PFSK-1 (cell line): Measurements from ENCODE around the gene FOCAD.

ENCODE experiments used
- FOXP2 ChIP-seq: optimal IDR thresholded peaks from 2 replicates; pipeline ENCODE3; 2011; ENCODE audit warnings: borderline replicate concordance, control low read depth, inconsistent platforms; ENCODE audit not compliant: insufficient read depth; ENCODE audit errors: extremely low read length, extremely low read depth
- POLR2AphosphoS5 ChIP-seq: IDR thresholded peaks from 2 replicates; pipeline ENCODE4 v1.6.1; 2012; ENCODE audit warnings: low read depth, mild to moderate bottlenecking, control low read depth, low read length, moderate library complexity
- REST ChIP-seq, 2 experiments: IDR thresholded peaks; 2 replicates each; pipeline versions ENCODE4 v1.6.1 to v1.8.0; 2011 to 2012; ENCODE audit warnings: low read depth in 2 of 2, low read length in 2 of 2, control low read depth in 1 of 2, inconsistent platforms in 1 of 2, mild to moderate bottlenecking in 1 of 2, moderate library complexity in 1 of 2; ENCODE audit not compliant: insufficient read depth in 1 of 2
- SIN3A ChIP-seq: IDR thresholded peaks from 2 replicates; pipeline ENCODE4 v1.6.1; 2012; ENCODE audit warnings: mild to moderate bottlenecking, low read length, moderate library complexity, borderline replicate concordance; ENCODE audit not compliant: insufficient read depth
- TAF1 ChIP-seq: IDR thresholded peaks from 2 replicates; pipeline ENCODE4 v1.6.1; 2012; ENCODE audit warnings: low read length, control low read depth, borderline replicate concordance; ENCODE audit not compliant: insufficient read depth

FOCAD gene

GRCh38 chr9:20771729-20772128 lies 87.7 kb downstream of the FOCAD start:
- TF ChIP-seq SIN3A (no peak), FOXP2 (no peak)

- TF ChIP-seq FOXP2 = no peak
- TF ChIP-seq REST (IDR thresholded peaks at IDR 0.05; ENCODE audit: insufficient read depth in 1 of 2, low read depth in 2 of 2, low read length in 2 of 2) = no peak
These were observed 91.6 kb downstream of the FOCAD start for GRCh38 chr9:20775683-20776082.

GRCh38 chr9:20781092-20781491 lies 97.0 kb downstream of the FOCAD start:
- no peak for TF ChIP-seq FOXP2
- no peak for TF ChIP-seq REST (IDR thresholded peaks at IDR 0.05; ENCODE audit: insufficient read depth in 1 of 2, low read depth in 2 of 2, low read length in 2 of 2)
- no peak for TF ChIP-seq TAF1
- no peak for TF ChIP-seq SIN3A
- TF ChIP-seq POLR2AphosphoS5 = no peak

- TF ChIP-seq POLR2AphosphoS5 (no peak), REST (IDR thresholded peaks at IDR 0.05; ENCODE audit: insufficient read depth in 1 of 2, low read depth in 2 of 2, low read length in 2 of 2) (no peak), FOXP2 (no peak), SIN3A (no peak), TAF1 (no peak)
These were observed 98.2 kb downstream of the FOCAD start for GRCh38 chr9:20782289-20782688.

GRCh38 chr9:20783057-20784038 lies 99.3 kb downstream of the FOCAD start:
- TF ChIP-seq SIN3A = no peak
- TF ChIP-seq FOXP2 = no peak
- TF ChIP-seq REST (IDR thresholded peaks at IDR 0.05; ENCODE audit: insufficient read depth in 1 of 2, low read depth in 2 of 2, low read length in 2 of 2) = no peak
- TF ChIP-seq POLR2AphosphoS5 = no peak
- no peak for TF ChIP-seq TAF1
